ENCODE data around the gene HSPB6. TPM values are rescaled to one million over a fixed set of nuclear protein-coding genes. Genes with fewer than 3 reads are reported as not detected.
"Not testable (repeated sequence)": the region's sequence is repeated elsewhere in the genome, so short reads cannot be mapped to it uniquely, and the experiment has no call there.

HSPB6 gene
- total RNA-seq, 1 donor = not detected

DNA sequence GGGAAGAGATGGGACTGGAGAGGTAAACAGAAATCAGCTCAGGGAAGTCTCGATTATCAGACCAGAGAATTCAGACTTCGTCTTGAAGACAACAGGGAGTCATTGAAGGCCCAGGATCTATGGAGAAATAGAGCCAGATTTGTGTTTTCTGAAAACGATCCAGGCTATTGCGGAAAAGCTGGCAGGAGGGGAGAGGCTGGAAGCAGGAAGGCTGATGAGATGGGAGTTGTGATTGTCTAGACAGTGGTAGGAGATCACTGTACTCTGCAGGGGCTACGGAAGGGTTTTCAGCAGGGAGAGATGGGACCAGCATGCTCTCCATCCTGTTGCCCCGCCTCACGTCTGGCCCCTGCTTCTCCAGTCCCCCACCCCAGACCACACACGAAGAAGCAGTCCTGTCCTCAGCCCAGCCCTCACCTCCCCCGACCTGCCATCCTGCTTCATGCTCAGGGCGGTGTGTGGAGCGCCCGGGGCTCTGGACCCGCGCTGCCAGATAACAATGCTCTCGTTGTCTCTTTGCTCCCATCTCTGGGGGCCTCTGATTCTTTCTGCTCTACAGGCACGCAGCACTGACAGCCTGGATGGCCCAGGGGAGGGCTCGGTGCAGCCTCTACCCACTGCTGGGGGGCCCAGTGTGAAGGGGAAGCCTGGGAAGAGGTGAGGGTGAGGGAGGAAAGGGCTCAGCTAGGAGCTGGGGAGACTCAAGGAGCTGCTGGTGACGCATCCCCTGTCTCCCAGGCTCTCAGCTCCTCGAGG lies 20.4 kb upstream of the HSPB6 start:
- H3K4me3 ChIP-seq (ENCODE audit: low read length) = no peak overlapping the region

DNA sequence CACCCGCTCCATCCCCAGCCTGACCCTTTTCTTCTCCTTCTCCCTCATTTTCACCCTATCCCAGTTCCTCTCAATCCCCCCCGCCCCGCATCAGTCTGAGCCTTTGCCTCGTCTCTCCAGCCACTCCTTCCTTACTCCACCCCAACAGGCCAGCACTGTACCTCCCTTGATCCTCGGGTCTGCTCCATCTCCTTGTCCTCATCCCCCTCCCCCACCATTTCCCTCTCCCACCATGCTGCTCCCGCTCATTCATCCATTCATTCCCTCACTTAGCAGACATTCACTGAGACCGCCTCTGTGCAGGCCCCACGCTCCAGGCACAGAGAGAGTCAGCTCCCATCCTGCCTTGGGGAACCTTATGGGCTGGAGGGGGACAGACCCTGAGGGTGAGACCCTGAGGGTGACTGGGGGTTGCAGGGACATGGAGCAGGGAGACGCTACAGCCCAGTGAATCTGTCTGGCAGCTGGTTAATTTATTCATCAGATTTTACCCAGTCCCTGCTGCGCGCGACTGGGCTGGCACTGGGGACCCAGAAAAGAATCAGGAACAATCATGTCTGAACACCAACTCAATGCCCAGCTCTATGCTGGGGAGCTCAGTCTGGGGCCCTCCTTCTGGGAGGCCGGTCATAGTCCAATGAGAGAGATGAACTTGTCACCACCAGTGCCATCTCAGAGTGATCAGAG lies 19.4 kb upstream of the HSPB6 start:
- Histone ChIP-seq H3K27me3 (ENCODE audit: insufficient read depth, low read length) (no peaks in the 10 kb centered on the region), H3K4me1 (ENCODE audit: insufficient read depth, low read length) (peaks cover 12% of the 10 kb centered on the region), H3K4me3 (ENCODE audit: low read length) (no peak overlapping the region), H3K9me3 (ENCODE audit: low read depth, low read length) (no peaks in the 10 kb centered on the region)

More for the DNA sequence above, 20.4 kb upstream of the HSPB6 start:
- Histone ChIP-seq H3K27me3 (ENCODE audit: insufficient read depth, low read length) (no peaks in the 10 kb centered on the region), H3K4me1 (ENCODE audit: insufficient read depth, low read length) (peaks cover 12% of the 10 kb centered on the region), H3K9me3 (ENCODE audit: low read depth, low read length) (no peaks in the 10 kb centered on the region)

DNA sequence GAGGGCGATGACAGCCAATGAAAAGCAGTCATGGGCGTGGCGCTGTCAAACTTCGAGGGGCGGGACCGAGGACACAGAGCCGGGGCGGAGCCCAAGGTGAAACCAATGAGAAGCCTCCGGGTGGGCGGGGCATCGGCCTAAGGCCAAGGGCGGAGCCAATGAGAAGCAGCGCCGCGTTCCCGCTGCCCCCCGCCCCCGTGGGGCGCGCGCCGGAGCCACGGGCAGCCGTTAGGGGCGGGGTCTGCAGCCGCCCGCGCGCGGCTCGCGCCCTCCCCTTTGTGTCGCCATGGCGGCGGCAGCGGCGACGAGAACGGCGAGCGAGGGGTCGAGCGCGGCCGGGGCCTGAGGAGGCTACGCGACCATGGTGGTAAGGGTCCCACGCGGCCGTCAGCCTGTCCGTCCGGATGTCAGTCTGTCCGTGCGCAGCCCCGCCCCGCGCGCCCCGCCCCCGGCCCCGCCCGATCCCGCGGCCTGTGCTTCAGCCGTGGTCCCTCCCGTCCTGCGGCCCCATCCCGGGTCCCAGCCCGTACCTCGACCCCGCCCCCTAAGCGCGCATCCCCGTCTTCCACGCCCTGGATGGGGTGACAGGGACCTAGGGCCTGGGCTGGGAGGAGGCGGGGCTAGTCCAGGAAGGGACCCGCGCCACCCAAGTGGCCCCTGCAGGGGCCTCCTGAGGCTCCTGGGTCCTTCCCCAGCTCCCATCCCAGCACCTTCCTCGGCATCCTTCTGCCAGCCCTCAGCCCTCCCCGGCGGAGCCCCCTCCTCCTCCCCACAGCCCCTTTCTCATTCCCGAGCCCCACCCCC lies 18.7 kb upstream of the HSPB6 start, which contains the start of gene ARHGAP33:
Gene ARHGAP33 (plus strand): TSS at position 267 of the 804 bp plus-strand sequence. CDS start 95 bp downstream, at position 362.
- no peaks in the 10 kb centered on the region for H3K27me3 ChIP-seq (ENCODE audit: insufficient read depth, low read length)
- peaks cover 12% of the 10 kb centered on the region for H3K4me1 ChIP-seq (ENCODE audit: insufficient read depth, low read length)
- no peaks in the 10 kb centered on the region for H3K9me3 ChIP-seq (ENCODE audit: low read depth, low read length)
- peak within 1 kb of the TSS; percentile 52 for H3K4me3 ChIP-seq (ENCODE audit: low read length)

DNA sequence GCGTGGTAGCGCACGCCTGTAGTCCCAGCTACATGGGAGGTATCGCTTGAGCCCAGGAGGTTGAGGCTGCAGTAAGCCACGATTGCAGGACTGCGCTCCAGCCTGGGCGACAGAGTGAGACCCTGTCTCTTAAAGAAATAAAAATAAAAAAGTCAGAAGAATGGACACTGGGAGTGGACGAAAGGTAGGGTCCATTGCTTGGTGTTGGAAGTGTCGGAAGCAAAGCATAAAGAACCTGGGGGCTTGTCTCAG lies 18.1 kb upstream of the HSPB6 start:
- Histone ChIP-seq H3K4me3 (ENCODE audit: low read length) (peak overlapping the region; percentile 52), H3K27me3 (ENCODE audit: insufficient read depth, low read length) (no peaks in the 10 kb centered on the region), H3K4me1 (ENCODE audit: insufficient read depth, low read length) (peaks cover 12% of the 10 kb centered on the region), H3K9me3 (ENCODE audit: low read depth, low read length) (no peaks in the 10 kb centered on the region)

DNA sequence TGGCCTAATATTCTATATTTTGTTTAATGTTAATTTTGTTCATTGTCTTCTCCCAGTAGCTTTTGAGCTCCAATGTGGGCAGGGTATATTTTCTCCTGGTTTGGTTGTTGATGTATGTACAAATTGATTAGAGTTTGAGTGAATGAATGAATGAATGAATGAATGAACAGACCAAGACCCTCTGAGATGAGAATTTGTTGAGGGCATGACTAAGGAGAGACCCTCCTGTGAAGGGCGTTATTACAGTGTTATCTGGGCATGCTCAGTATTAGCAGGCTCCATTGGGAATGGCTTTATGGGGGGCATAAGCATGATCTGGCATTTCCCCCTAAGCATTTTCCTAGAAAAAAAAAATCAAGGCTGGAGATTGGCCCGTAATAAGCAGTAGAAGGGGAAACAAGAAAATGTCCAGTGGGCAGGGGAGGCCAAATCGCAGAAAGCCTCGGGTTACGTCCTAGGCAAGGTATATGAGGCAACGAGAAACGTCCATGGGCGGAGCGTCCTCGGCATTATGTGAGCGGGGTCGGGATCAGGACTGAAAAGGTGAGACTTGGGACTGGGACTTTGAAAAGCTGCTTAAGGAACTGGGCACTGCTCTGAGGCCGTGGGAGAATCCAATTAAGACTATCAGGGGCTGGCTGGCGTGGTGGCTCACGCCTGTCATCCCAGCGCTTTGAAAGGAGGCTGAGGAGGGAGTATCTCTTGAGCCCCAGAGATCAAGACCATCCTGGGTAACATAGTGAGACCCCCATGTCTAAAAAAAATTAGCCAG lies 17.6 kb upstream of the HSPB6 start:
- Histone ChIP-seq H3K9me3 (ENCODE audit: low read depth, low read length) (no peaks in the 10 kb centered on the region), H3K4me1 (ENCODE audit: insufficient read depth, low read length) (peaks cover 12% of the 10 kb centered on the region), H3K4me3 (ENCODE audit: low read length) (peak overlapping the region; percentile 52), H3K27me3 (ENCODE audit: insufficient read depth, low read length) (no peaks in the 10 kb centered on the region)

DNA sequence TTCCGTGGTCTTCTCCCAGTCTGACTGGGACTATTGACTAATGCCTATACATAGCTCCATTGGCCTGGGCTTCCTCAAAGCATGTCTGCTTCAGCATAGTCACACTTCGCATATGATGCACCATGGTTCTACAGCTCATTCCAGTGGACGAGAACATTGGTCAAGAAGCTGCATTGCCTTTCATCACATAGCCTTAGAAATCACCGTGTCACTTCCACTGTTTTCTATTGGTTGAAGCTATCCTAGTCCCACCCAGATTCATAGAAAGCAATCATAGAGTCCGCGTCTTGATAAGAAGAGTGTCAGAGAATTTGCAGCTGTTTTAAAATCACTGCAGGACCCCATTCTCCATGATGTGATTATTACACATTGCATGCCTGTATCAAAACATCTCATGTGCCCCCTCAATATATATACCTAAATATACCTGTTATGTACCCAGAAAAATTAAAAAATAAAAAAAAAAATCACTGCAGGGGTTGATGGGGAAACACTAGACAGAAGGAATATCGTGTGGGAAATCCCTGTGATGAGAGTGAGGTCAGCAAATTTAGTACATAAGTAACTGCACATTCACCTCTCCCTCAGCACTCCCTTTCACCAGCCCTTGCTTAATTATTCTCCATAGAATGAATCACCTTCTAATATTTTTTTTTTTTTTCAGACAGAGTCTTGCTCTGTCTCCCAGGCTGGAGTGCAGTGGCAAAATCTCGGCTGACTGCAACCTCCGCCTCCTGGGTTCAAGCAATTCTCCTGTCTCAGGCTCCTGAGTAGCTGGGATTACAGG lies 16.4 kb upstream of the HSPB6 start:
- H3K9me3 ChIP-seq (ENCODE audit: low read depth, low read length) = no peaks in the 10 kb centered on the region
- H3K4me3 ChIP-seq (ENCODE audit: low read length) = no peak overlapping the region
- H3K27me3 ChIP-seq (ENCODE audit: insufficient read depth, low read length) = no peaks in the 10 kb centered on the region
- H3K4me1 ChIP-seq (ENCODE audit: insufficient read depth, low read length) = peaks cover 12% of the 10 kb centered on the region

DNA sequence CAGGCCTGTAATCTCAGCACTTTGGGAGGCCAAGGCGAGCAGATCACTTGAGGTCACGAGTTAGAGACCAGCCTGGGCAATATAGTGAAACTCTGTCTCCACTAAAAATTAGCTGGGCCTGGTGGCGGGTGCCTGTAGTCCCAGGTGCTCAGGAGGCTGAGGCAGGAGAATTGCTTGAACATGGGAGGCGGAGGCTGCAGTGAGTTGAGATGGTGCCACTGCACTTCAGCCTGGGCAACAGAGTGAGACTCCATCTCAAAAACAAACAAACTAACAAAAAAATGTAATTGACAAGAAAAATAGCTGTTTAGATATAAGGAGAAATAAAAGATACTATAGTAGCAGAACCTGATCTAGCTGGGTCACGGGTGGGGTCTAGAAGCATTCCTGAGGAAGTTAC lies 15.5 kb upstream of the HSPB6 start:
- H3K27me3 ChIP-seq (ENCODE audit: insufficient read depth, low read length); H3K9me3 ChIP-seq (ENCODE audit: low read depth, low read length); H3K4me3 ChIP-seq (ENCODE audit: low read length): not testable (repeated sequence)
- H3K4me1 ChIP-seq (ENCODE audit: insufficient read depth, low read length) = peaks cover 12% of the 10 kb centered on the region

GRCh38 chr19:35768082-35768421 lies 11.2 kb upstream of the HSPB6 start:
- H3K4me1 ChIP-seq (ENCODE audit: insufficient read depth, low read length) = no peaks in the 10 kb centered on the region

GRCh38 chr19:35767288-35768081 lies 10.7 kb upstream of the HSPB6 start:
- no peak overlapping the region for H3K4me3 ChIP-seq (ENCODE audit: low read length)
- H3K27me3 ChIP-seq (ENCODE audit: insufficient read depth, low read length) = no peaks in the 10 kb centered on the region
- no peaks in the 10 kb centered on the region for H3K4me1 ChIP-seq (ENCODE audit: insufficient read depth, low read length)
- no peaks in the 10 kb centered on the region for H3K9me3 ChIP-seq (ENCODE audit: low read depth, low read length)

More at GRCh38 chr19:35768082-35768421, 11.2 kb upstream of the HSPB6 start:
- no peak overlapping the region for H3K4me3 ChIP-seq (ENCODE audit: low read length)
- H3K9me3 ChIP-seq (ENCODE audit: low read depth, low read length) = no peaks in the 10 kb centered on the region
- H3K27me3 ChIP-seq (ENCODE audit: insufficient read depth, low read length) = no peaks in the 10 kb centered on the region

DNA sequence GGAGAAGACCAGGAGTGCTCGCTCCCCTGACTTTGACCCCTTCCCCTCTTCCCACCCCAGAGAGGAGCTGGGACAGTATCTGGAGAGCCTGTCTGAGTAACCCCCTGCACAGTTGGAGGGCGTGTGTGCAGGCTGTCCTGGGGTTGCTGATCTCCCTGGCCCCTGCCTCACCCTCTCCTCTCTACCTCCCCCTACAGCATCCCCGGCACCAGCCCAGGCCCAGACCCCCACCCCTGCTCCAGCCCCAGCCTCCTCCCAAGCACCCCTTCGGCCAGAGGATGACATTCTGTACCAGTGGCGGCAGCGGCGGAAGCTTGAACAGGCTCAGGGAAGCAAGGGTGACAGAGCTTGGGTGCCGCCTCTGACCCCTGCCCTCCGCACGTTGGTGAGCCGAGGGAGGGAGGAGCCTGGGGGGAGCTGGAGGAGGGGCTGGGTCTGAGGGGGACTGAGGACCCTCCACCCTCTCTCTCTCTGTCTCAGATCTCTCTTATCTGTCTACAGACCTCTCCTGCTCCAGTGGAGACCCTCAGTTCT lies 9.8 kb upstream of the HSPB6 start:
- Histone ChIP-seq H3K9me3 (ENCODE audit: low read depth, low read length) (no peaks in the 10 kb centered on the region), H3K4me1 (ENCODE audit: insufficient read depth, low read length) (no peaks in the 10 kb centered on the region)

DNA sequence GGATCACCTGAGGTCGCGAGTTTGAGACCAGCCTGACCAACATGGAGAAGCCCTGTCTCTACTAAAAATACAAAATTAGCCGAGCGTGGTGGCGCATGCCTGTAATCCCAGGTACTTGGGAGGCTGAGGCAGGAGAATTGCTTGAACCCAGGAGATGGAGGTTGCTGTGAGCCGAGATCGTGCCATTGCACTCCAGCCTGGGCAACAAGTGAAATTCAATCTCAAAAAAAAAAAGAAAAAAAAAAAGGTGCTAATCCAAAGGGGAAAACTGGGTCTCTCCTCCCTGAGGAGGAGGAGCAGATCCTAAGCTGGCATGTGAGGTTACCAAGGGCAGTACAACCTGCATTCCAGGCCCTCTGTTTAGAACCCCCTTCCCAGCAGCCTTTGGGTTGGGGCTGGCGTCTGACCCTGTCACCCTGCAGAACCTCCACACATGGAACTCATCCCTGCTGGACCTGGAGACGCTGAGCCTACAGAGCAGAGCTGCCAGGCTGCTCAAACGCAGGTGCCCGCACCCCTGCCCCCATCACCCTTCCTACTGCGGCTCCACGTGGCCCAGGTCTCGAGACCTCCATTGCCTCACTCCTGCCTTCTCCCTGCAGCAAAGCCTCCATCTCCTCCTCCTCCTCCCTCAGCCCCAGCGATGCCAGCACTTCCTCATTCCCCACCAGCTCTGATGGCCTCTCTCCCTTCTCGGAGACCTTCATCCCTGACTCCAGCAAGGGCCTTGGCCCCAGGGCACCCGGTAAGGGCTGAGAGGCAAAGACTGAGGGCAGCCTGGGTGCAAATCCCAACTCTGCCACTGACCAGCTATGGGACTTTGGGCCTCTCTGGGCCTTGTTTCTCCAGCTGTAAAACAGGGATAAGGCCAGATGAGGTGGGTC lies 7.8 kb upstream of the HSPB6 start:
- no peaks in the 10 kb centered on the region for H3K9me3 ChIP-seq (ENCODE audit: low read depth, low read length)
- no peaks in the 10 kb centered on the region for H3K27me3 ChIP-seq (ENCODE audit: insufficient read depth, low read length)
- H3K4me3 ChIP-seq (ENCODE audit: low read length) = no peak overlapping the region
- no peaks in the 10 kb centered on the region for H3K4me1 ChIP-seq (ENCODE audit: insufficient read depth, low read length)

More for the DNA sequence above, 9.8 kb upstream of the HSPB6 start:
- H3K27me3 ChIP-seq (ENCODE audit: insufficient read depth, low read length) = no peaks in the 10 kb centered on the region
- no peak overlapping the region for H3K4me3 ChIP-seq (ENCODE audit: low read length)

- Histone ChIP-seq H3K27me3 (ENCODE audit: insufficient read depth, low read length) (peaks cover 9% of the 10 kb centered on the region), H3K9me3 (ENCODE audit: low read depth, low read length) (no peaks in the 10 kb centered on the region), H3K4me1 (ENCODE audit: insufficient read depth, low read length) (peaks cover 26% of the 10 kb centered on the region), H3K4me3 (ENCODE audit: low read length) (no peak overlapping the region)
Observed at GRCh38 chr19:35760711-35761349, 4.0 kb upstream of the HSPB6 start.
